NCI-H1105 treated with DMSO at 0.1 percent for 48 hours (cell line): Measurements from ENCODE around the gene FUBP3.

Experiments used
- DNase-seq: peaks from one replicate; lab custom pipeline; 2025; lab: John Stamatoyannopoulos, UW

FUBP3 gene

DNA sequence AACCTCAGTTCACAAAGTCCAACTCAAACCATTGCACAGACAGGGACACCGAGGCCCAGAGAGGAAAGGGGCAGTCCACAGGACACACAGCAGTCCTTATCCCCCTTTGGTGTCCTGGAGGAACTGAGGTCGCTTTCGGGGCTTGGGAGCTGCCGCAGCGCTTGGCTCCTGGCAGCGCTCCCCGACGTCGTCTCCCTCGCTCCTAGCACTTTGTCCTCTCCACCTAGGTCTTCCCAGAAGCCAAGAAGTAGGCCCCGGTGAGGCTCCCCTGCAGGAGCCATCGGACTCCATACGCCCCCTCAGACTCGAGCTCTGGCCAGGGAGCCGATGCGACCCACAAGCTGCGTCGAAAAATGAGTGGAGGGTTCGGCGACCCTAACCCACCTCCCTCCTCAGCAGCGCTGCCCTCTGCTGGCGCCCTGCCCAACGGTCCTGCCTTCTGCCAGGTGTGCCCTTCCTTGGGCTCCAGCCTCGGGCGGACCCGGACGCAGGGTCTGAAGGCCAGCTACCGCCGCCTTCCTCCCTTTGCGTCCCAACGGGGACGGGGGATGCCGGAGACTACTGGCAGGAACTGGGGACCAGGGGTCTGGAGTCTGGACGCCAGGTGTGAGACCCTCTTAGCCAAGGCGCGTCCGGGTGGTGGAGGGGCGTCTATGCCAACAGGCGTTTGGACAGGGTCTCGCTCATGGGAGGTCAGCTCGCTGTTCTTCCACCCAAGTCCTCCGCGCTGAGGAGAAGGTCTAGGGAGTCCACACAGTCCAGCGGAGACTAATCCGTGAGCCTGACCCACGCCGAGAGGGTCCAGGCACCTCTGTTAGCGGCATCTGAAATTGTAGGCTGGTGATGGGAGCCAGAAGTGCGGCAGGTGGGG lies 83.0 kb downstream of the FUBP3 start:
- DNase-seq, result no peak

DNA sequence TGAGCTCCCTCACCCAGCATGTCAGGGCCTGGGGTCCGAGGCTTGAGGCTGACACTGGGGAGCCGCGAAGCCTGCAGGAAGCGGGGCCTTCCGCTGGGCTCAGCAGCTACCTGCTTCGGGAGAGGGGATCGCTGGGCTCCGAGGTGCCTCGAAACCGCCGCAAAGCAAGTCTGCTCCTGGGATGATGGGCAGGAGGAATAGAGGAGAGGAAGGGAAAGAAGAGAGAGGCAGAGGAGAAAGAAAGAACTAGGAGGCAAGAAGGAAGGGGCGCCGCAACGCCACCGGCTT lies 83.5 kb downstream of the FUBP3 start:
- no peak for DNase-seq

DNA sequence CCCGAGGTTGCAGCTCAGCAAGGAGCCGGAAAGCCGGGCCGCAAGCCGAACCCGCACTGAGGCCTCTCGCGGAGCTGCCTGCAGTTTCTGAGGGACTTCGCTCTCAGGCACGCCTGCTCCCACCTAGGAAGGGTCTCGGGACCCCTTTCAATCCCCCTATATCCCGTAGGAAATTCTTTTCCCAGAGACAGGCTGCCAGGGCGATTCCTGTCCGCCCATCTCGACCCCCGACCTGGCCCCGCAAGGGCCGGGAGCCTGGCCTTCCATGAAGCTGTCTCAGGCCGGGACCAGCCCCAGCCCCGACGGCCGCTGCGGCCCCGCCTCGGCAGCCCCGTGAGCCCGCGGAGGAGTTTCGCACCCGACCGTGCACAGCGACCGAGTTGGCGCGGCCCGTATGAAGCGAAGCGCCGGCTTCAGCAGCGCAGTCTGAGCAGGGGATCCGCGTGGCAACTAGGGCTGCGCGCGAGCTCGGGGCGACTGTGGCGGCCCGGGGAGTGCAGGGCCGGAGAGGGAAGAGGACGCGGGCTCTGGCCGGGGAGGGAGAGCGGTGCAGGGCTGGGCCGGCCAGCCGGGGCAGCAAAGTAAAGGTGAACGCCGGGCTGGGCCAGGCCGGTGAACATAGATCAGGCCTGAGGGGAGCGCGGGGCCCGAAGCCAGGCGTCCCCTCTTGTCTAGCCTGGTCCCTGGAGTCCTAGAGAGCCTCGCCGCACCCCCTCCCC lies 84.0 kb downstream of the FUBP3 start:
- DNase-seq, result no peak

DNA sequence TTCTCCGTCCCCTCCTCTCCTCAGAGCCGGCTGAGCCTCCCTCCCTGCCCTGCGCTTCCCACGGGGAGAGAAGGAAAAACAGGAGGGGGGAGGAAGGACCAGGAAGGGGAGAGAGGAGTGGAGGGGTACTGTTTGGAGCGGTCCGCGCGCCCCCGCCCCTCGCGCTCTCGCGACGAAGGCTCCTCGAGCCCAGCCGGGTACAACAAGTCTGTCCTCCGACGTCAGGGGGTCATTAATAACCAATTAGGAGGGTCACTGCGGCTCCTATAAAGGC lies 84.5 kb downstream of the FUBP3 start:
- no peak for DNase-seq

DNA sequence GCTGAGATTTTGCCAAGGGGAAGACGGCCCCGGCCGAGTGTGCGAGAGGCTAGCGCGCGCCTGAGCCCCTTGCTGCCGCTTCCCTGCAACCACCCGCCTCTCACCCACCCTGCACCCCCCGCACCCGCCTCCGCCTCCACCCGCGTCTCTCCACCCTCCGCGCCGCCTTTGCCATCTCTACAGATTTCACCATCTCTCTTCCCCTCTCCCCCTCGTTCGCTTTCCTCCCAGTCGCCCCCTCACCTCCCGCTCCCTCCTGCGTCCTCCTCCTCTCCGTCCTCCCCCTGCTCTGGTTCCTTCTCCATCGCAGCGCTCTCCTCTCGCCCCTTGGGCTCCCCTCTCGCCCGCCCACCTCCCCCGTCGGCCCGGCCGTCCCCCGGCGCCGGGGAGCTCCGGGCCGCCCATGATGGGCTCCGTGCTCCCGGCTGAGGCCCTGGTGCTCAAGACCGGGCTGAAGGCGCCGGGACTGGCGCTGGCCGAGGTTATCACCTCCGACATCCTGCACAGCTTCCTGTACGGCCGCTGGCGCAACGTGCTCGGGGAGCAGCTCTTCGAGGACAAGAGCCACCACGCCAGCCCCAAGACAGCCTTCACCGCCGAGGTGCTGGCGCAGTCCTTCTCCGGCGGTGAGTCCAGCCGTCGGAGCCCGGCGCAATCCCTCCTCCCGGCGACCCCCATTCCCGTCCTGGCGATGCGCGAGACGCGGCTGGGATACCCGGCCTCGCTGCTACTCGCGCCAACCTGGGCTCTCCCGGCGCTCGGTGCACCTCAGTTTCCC lies 85.1 kb downstream of the FUBP3 start, which contains the start of gene PRDM12:
PRDM12 (plus strand) TSS at position 344 of the 778 bp plus-strand sequence; CDS start at position 404, 60 bp downstream.
- no peak for DNase-seq

DNA sequence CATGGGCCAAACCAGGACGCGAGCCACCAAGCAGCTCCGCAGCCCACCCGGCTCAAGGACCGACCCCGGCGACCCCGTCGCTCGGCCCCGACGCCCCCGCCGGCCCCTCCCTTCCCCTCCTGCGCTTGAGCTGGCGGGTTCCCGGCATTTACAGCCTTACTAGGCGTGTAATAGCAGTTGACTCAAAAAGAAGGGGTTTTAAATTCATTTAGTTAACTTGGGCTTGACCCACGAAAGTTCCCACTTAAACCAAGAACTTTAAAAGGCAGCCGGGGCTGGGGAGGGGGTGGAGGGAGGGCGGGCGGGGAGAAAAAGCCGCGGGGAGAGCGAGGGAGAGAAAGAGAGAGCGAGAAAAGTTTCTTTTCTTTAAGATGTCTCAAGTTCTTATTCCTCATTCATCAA lies 85.7 kb downstream of the FUBP3 start:
- DNase-seq, result no peak

DNA sequence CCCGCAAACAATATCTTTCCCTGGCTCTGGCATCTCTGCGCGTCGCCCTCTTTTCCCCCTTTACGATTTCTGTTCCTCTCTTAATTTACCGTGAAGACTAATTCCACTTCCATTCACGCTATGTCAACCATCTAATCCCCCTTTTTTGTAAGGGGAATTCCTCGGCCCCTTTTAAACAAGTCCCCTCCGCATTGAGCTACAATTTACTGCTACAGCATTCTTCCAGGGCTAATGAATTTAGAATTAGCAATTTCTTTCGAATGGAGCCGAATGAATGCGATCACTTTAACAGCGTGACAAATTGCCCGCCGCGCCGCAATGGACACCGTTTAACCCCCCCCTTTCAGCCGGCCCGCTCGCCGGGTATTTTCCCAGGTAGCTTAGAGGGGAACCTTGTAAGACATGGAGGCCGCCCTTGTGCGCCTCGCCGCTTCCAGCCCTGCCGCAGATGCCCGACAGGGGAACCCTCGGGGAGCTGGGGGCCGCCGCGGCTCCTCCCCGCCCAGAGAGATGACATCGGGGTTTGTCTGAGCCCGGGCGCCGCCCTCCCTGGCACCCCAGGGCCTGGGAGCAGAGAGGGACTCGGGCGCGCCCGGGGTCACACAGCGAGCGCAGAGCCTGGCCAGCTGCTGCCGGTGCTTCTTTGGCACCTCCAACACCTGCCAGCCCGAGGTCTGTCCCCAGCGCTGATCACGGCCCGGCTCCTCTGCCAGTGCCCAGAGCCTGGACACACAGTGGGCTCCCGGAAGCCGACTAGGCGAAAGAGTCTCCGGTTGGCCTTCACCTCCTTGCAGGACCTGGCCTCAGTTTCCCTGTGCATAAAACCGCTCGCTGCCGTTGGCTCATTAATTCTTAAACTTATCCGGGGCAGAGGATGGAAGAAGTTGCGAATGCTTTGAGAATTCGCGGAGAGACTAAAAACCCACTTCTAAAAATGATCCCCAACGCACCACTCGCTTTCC lies 86.3 kb downstream of the FUBP3 start:
- no peak for DNase-seq

DNA sequence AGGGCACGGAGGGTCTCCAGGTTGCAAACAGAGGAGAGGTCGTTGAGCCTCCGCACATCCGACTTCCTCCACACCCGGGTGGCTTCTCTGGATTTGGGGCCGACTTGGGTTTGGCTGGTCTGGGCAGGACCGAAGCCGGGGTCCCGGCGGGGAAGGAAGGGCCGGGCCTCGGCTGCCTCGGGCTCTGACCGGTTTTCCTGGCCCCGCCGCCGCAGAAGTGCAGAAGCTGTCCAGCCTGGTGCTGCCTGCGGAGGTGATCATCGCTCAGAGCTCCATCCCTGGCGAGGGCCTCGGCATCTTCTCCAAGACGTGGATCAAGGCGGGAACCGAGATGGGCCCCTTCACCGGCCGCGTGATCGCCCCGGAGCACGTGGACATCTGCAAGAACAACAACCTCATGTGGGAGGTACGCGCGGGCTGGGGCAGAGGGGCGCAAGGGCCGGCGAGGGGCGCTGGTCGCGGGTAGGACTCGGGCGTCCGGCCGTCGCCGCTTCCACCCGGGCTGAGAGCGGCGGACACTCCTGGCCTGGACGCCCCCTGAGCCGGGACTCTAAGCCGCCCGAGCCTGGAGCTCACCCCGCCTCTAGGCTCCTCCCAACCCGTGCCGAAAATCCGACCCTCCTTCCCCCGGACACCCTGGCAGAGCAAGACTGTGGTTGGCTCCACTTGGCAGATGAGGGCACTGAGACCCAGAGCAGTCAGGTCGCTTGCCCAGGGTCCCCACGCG lies 87.2 kb downstream of the FUBP3 start:
- DNase-seq, result no peak

DNA sequence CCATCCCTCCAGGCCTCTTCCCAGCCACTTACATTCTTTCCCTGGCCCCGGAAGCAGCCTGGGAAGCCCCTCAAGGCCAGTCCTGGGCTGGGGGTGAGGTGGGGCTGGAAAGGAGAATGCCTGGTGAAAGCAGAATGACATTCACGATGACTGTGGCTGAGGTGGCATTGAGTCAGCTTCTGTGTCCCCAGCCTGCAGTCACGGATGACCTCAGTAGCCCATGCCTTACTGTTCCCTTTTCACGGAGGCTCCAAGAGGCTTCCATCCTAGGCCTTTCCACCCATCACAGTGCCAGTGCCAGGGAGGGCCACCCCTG lies 87.7 kb downstream of the FUBP3 start:
- DNase-seq, result no peak

DNA sequence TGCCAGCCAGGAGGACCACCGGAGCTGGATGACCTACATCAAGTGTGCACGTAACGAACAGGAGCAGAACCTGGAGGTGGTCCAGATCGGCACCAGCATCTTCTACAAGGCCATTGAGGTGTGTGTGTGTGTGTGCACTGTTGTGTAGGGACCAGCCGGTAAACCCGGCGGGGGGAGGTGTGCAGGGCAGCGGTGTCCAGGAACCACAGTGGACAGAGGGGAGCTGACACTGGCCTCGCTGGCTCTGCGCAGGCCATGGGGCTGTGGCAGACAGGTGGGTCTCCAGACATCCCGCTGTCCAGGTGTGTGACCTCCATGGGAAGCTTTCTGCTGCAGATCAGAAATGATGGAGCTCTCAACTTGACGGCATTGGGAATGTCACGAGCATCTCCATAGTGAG lies 88.8 kb downstream of the FUBP3 start:
- no peak for DNase-seq

DNA sequence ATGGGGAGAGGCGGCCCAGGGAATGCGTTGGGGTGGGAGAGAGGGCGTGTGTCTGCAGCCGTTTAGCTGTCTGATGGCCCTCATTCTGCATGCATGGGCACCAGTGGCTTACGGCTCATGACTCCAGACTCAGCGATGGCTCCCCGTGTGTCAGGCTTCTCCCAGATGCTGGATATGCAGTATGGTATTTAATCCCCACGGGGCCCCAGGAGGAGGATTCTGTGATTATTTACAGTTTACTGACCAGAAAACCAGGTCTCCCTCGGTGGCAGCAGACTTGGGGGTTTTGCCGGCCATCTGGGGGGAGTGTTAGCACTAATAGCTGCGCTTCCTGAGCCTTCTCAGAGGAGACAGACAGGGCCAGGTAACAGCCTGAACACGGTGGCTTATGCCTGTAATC lies 89.3 kb downstream of the FUBP3 start:
- no peak for DNase-seq

DNA sequence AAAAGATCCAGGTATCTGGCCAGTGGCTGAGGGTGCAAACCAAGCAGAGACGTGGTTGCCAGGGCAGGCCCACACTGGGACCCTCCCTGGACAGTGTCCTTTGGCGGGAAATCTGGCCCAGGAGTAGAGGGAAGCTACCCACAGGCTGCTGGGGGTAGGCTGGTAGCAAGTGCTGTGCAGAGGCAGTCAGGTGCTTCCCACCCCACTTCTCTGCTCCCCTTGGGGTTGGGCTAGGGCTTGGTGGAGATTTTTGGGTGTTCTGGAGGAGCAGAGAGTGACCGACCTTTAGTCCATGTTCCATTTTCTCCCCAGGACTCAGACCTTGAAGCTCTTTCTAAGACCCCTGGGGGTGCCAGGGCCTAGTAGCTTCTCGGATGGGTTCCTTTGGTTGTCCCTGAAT lies 90.6 kb downstream of the FUBP3 start:
- no peak for DNase-seq

DNA sequence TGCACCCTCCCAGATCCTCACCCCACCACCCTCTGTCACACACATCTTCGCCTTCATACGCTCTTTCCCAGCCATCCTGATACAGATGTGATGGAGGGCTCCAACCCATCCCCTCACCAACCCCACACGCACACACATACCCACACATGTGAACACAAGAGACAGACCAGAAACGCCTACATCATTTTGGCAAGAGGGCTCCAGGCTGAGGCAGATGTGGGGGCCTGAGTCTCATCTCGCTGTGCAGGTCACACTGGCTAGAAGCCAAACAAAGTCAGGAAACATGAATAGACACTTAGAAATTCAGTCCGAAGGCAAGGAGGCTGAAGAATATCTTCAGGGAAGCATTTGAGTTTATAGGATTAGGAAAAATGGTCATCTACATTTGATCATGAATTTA lies 91.3 kb downstream of the FUBP3 start:
- no peak for DNase-seq

DNA sequence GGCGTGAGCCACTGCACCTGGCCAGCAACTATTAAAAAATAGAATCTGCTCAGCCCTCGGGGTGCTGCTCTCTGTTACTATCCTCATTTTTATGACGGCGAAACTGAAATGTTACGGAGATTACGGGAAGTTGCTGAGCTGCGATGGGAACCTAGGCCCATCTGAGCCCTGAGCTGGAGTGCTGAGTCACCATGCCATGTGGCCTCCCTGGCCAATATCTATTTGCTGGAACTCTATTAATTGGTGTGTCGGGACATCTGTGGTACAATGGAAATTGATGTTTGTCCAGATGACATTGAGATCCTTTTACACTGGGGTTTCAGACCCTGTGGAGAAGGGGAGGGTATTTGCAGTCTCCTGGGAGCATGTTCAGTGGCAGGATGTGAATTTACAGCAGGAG lies 93.1 kb downstream of the FUBP3 start:
- DNase-seq, result no peak

DNA sequence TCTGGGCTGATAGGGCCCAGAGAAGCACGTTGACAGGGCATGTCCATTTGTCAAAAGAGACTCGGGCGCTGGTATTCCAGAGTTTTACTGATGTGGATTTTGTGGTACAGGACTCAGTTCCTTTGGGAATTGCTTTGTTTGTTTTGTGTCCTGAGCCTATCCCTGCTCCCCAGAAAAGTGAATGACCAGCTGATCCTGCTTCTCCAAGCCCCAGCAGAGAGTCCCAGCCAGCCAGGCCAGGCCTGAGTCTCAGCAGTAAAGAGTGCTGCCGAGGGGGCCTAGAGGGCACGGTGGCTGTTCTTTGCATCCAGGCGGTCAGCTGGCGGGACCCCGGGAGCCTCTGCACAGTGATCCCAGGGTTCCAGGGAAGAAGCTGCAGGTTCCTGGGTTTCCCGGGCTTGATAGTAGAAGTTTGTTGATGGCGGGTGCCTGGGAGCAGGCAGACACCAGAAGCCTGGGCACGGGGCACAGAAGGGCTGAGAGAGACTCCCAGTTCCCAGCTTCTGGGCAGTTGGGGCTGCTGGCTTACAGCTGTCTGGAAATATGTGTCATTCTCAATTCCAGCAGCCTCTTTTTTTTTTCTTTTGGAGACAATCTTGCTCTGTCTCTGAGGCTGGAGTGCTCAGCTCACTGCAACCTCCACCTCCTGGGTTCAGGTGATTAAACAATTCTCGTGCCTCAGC lies 93.7 kb downstream of the FUBP3 start:
- DNase-seq, result no peak

DNA sequence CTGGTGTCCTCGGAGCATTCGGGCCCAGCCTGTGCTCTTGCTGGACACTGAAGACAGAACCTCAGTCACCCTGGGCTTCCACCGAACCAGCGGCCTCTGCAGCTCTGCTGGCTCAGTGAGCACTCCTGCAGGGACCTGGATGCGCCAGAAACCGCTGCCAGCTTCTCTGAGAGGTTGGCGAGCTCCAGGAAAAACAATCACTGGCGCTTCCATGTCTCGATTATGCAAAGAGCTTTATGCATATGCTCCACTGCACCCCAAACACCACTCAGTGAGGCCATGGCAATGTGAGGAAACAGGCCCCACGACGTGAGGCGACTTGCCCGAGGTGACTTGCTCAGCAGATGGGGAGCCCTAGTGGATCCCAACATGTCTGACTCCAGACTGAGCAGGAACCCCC lies 96.0 kb downstream of the FUBP3 start:
- DNase-seq, result no peak

DNA sequence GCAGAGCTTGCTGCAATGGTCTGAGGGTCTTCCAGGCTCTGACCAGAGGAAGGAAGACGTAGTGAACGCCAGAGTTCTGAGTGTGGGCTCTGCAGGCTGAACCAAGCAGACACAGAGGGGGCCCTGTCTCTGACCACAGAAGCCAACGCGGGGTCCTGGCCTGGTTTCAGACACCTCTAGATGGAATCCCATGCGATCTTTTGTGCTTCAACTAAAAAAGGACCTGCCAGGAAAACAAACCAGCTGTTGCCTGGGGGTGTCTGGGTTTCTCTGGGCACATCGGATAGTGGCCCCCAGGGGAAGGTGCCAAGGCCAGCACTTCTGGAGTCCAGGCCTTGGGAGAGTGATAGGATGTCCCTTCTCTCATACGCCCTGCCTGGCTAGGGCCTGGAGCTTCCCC lies 97.9 kb downstream of the FUBP3 start:
- DNase-seq, result no peak

DNA sequence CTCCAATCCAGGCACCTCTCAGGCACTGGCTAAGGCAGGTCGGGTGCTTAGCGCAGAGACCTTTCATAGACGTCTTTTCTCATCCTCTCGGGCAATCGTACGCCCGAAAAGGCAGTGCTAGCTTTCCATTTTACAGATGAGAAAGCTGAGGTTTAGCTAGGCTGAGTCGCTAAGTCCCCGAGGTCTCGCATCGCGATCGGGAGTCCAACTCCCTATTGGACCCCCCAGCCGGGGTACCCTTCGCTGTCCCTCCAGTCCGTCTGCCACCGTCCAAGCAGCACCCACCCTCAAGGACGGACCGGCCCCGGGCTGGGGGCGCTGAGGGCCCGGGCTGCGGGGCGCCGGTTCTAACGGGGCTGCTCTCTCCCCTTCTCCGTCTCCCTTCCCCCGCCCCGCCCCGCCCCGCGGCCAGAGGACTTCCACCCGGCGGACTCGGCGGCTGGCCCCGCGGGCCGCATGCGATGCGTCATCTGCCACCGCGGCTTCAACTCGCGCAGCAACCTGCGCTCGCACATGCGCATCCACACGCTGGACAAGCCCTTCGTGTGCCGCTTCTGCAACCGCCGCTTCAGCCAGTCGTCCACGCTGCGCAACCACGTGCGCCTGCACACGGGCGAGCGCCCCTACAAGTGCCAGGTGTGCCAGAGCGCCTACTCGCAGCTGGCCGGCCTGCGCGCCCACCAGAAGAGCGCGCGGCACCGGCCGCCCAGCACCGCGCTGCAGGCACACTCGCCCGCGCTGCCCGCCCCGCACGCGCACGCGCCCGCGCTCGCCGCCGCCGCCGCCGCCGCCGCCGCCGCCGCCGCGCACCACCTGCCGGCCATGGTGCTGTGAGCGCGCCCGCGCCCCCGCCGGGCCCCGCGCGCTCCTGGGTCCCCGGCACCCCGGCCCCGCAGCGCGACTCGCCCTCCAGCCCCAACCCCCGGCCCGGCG lies 101.7 kb downstream of the FUBP3 start:
- peak; percentile 67 for DNase-seq

DNA sequence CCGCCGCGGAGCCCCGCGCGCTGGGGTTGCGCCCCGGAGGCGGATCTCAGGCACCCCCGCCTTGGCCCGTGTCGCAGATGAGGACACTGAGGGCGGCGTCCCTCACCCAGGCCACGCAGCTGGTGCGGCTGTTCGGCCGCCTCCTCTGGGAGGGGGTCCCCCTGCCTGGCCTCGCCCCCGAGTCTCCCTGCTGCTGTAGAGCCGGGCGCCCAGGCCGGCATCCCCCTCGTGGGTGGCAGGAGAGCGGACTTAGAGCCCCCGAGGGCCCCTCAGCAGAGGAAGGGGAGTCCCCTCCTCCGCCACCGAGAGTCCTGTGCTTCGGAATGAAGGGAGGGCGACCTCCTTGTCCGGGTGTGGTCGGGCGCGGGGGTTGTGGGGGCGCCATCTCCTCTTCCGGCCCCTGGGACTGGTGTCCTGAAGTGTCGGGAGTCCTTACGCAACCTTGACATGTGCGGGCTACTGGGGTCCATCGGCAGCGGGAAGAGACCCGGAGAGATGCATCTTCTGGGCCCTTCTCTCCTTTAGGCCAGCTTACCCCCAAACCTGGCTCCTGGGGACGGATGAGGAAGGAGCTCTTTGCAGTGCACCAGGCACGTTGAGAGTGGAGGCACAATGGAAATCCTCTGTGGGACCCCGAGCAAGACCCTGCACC lies 102.5 kb downstream of the FUBP3 start:
- peak; percentile 20 for DNase-seq
